Mammary epithelial cell (primary cell): ENCODE measurements around the gene ZNF714.

ENCODE experiments used
- EZH2 ChIP-seq: IDR thresholded peaks from 2 replicates; pipeline ENCODE4 v1.6.1; 2012; ENCODE audit warnings: low read length, inconsistent platforms, borderline replicate concordance
- TF ChIP-seq, protein P1 (sequence below), 2 donors: IDR thresholded peaks in 1 of 2; conservative IDR thresholded peaks in 1 of 2; 2 replicates each; pipeline ENCODE4 v1.5.1; 2011 to 2012; ENCODE audit warnings: inconsistent platforms in 2 of 2, low read length in 2 of 2, mild to moderate bottlenecking in 2 of 2, control low read depth in 1 of 2, low read depth in 1 of 2; ENCODE audit not compliant: insufficient read depth in 1 of 2; ENCODE audit errors: extremely low read depth in 1 of 2

DNA sequence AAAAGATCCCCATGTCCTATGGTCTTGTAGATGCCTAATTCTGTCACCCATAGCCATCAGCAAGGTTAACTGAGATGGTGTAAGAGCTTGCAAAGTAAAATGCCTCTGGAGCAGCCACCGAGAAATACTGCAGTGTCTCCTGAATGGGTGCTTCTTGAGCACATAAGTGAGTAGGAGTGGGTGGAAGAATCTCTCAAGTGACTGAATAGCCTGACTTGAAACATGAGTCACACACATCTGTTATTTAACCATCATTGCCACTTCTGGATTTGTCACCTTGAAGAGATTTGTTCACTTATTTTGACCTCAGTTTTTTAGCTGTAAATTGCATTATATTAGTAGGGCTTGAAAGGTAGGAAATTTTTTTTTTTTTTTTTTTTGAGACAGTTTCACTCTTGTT is 2.3 kb downstream of the ZNF714 start:
- TF ChIP-seq, protein P1, sequence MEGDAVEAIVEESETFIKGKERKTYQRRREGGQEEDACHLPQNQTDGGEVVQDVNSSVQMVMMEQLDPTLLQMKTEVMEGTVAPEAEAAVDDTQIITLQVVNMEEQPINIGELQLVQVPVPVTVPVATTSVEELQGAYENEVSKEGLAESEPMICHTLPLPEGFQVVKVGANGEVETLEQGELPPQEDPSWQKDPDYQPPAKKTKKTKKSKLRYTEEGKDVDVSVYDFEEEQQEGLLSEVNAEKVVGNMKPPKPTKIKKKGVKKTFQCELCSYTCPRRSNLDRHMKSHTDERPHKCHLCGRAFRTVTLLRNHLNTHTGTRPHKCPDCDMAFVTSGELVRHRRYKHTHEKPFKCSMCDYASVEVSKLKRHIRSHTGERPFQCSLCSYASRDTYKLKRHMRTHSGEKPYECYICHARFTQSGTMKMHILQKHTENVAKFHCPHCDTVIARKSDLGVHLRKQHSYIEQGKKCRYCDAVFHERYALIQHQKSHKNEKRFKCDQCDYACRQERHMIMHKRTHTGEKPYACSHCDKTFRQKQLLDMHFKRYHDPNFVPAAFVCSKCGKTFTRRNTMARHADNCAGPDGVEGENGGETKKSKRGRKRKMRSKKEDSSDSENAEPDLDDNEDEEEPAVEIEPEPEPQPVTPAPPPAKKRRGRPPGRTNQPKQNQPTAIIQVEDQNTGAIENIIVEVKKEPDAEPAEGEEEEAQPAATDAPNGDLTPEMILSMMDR (conservative IDR thresholded peaks at IDR 0.05 in 1 of 2, IDR thresholded peaks at IDR 0.05 in 1 of 2; ENCODE audit: extremely low read depth in 1 of 2, insufficient read depth in 1 of 2, low read depth in 1 of 2, low read length in 2 of 2), result no peak
- no peak for TF ChIP-seq EZH2
